Neuronal stem cell (in vitro differentiated cells): ENCODE results near the gene ZSWIM4.
"Not testable (repeated sequence)": the region's sequence is repeated elsewhere in the genome, so short reads cannot be mapped to it uniquely, and the experiment has no call there.

Source experiments
- DNase-seq: peaks from one replicate; pipeline ENCODE4 v3.0.0-alpha.2; 2013; ENCODE audit warnings: low spot score
- H2AFZ ChIP-seq: one replicate; pipeline ENCODE4 v1.6.1; 2013; ENCODE audit warnings: mild to moderate bottlenecking, low read length, inconsistent platforms
- H2AK5ac ChIP-seq: 2 replicates; pipeline ENCODE4 v1.6.1; 2013; ENCODE audit warnings: low read depth, mild to moderate bottlenecking, inconsistent platforms, low read length, moderate library complexity, mixed read lengths
- H2BK120ac ChIP-seq: 2 replicates; pipeline ENCODE4 v1.6.1; 2013; ENCODE audit warnings: low read depth, mild to moderate bottlenecking, inconsistent platforms, low read length, moderate library complexity, mixed read lengths
- H2BK12ac ChIP-seq: one replicate; pipeline ENCODE4 v1.6.1; 2013; ENCODE audit warnings: low read length, inconsistent platforms
- H2BK15ac ChIP-seq: 2 replicates; pipeline ENCODE4 v1.6.1; 2013; ENCODE audit warnings: mild to moderate bottlenecking, low read length, inconsistent platforms, mixed read lengths
- H2BK5ac ChIP-seq: one replicate; pipeline ENCODE4 v1.6.1; 2013; ENCODE audit warnings: inconsistent platforms, mild to moderate bottlenecking, low read length, moderate library complexity
- H3K14ac ChIP-seq: one replicate; pipeline ENCODE4 v1.6.1; 2013; ENCODE audit warnings: low read length, inconsistent platforms
- H3K18ac ChIP-seq: 2 replicates; pipeline ENCODE4 v1.6.1; 2013; ENCODE audit warnings: low read length, inconsistent platforms
- H3K23ac ChIP-seq: 2 replicates; pipeline ENCODE4 v1.6.1; 2013; ENCODE audit warnings: low read depth, mild to moderate bottlenecking, mixed read lengths, low read length, inconsistent platforms; ENCODE audit not compliant: poor library complexity
- H3K27ac ChIP-seq: replicated peaks from 3 replicates; pipeline ENCODE4 v1.5.1; 2013; ENCODE audit warnings: low read length, inconsistent platforms
- H3K27me3 ChIP-seq, 3 experiments: 2 replicates each; pipeline ENCODE4 v1.6.1; 2013; ENCODE audit warnings: low read length in 3 of 3, mild to moderate bottlenecking in 2 of 3, inconsistent platforms in 1 of 3, low read depth in 1 of 3, mixed read lengths in 1 of 3, moderate library complexity in 1 of 3; ENCODE audit not compliant: control insufficient read depth in 3 of 3, insufficient read depth in 3 of 3
- H3K36me3 ChIP-seq, 2 donors: replicated peaks in 1 of 2; 2 replicates each; pipeline ENCODE4 v1.6.1; 2013; ENCODE audit warnings: low read length in 2 of 2; ENCODE audit not compliant: control insufficient read depth in 2 of 2, insufficient read depth in 2 of 2
- H3K4ac ChIP-seq: 2 replicates; pipeline ENCODE4 v1.6.1; 2013; ENCODE audit warnings: inconsistent platforms, mild to moderate bottlenecking, low read length, moderate library complexity
- H3K4me1 ChIP-seq, 2 donors: 1 replicate in 1 of 2; 2 replicates in 1 of 2; pipeline ENCODE4 v1.6.1; 2013; ENCODE audit warnings: low read length in 2 of 2, low read depth in 1 of 2; ENCODE audit not compliant: control insufficient read depth in 2 of 2, insufficient read depth in 1 of 2
- H3K4me2 ChIP-seq: one replicate; pipeline ENCODE4 v1.6.1; 2013; ENCODE audit warnings: mild to moderate bottlenecking, low read length, inconsistent platforms; ENCODE audit not compliant: insufficient read depth, poor library complexity, severe bottlenecking
- H3K4me3 ChIP-seq, 2 donors: 2 replicates each; pipeline ENCODE4 v1.5.1; 2013; ENCODE audit warnings: low read length in 2 of 2, mild to moderate bottlenecking in 2 of 2, inconsistent platforms in 1 of 2, moderate library complexity in 1 of 2
- H3K79me1 ChIP-seq: one replicate; pipeline ENCODE4 v1.6.1; 2013; ENCODE audit warnings: low read depth, mild to moderate bottlenecking, inconsistent platforms, low read length, moderate library complexity
- H3K9ac ChIP-seq: one replicate; pipeline ENCODE4 v1.6.1; 2013; ENCODE audit warnings: mild to moderate bottlenecking, low read depth, low read length, inconsistent platforms; ENCODE audit not compliant: poor library complexity
- H3K9me3 ChIP-seq, 2 donors: replicated peaks in 1 of 2; 2 replicates each; pipeline versions ENCODE3 to v1.6.1; 2013; ENCODE audit warnings: low read length in 2 of 2, mild to moderate bottlenecking in 2 of 2, inconsistent platforms in 1 of 2, low read depth in 1 of 2, mixed read lengths in 1 of 2, moderate library complexity in 1 of 2; ENCODE audit not compliant: control insufficient read depth in 2 of 2, insufficient read depth in 1 of 2
- H4K8ac ChIP-seq: one replicate; pipeline ENCODE4 v1.6.1; 2013; ENCODE audit warnings: low read depth, mild to moderate bottlenecking, inconsistent platforms, low read length, moderate library complexity
- H4K91ac ChIP-seq: one replicate; pipeline ENCODE4 v1.6.1; 2013; ENCODE audit warnings: low read length, low read depth, mild to moderate bottlenecking, inconsistent platforms; ENCODE audit not compliant: poor library complexity
- WGBS, 2 donors: extraction: QIAGEN DNeasy Blood & Tissue Kit; methylation state at CpG; one replicate each; pipeline ENCODE4 v1.1.7; 2013; ENCODE audit warnings: missing lambda C conversion rate in 2 of 2, mixed read lengths in 1 of 2; ENCODE audit not compliant: insufficient read length in 2 of 2, insufficient replicate concordance in 1 of 2; ENCODE audit errors: extremely low coverage in 2 of 2; 5-methylcytosine and 5-hydroxymethylcytosine counted together

ZSWIM4 gene

GRCh38 chr19:13851734-13852114, 56.5 kb downstream of the ZSWIM4 start:
- not testable (repeated sequence) for H3K27me3 ChIP-seq, H3K36me3 ChIP-seq, H3K9ac ChIP-seq, H4K8ac ChIP-seq, H3K9me3 ChIP-seq, H3K4me2 ChIP-seq, H2BK5ac ChIP-seq, H3K27ac ChIP-seq, H3K4me3 ChIP-seq, DNase-seq, H3K79me1 ChIP-seq, H3K14ac ChIP-seq
- Histone ChIP-seq H3K4ac (peak overlapping the region; percentile 26), H2BK12ac (peak overlapping the region; percentile 77), H3K4me1 (peaks cover 17 to 23% of the 10 kb centered on the region in 2 donors), H3K18ac (peak overlapping the region; percentile 92), H4K91ac (peak overlapping the region; percentile 89), H2BK15ac (peak overlapping the region; percentile 98), H3K23ac (peak overlapping the region; percentile 68), H2BK120ac (peak overlapping the region; percentile 52), H2AK5ac (peak overlapping the region; percentile 36), H2AFZ (peak overlapping the region; percentile 84)
- WGBS, 2 donors: no CpG with 5 or more reads among the region's 5 CpGs

- not testable (repeated sequence) for H3K4me3 ChIP-seq, H3K23ac ChIP-seq, H4K91ac ChIP-seq, H4K8ac ChIP-seq, H3K9ac ChIP-seq, DNase-seq, H3K14ac ChIP-seq, H2AFZ ChIP-seq, H2BK5ac ChIP-seq, H3K4me2 ChIP-seq, H3K27ac ChIP-seq, H3K36me3 ChIP-seq, H2AK5ac ChIP-seq, H3K79me1 ChIP-seq, H2BK15ac ChIP-seq, H3K4ac ChIP-seq, H3K27me3 ChIP-seq, H3K18ac ChIP-seq, H2BK12ac ChIP-seq, H3K9me3 ChIP-seq, H2BK120ac ChIP-seq
- peaks cover 14 to 19% of the 10 kb centered on the region in 2 donors for H3K4me1 ChIP-seq
- no CpG with 5 or more reads among the region's 12 CpGs for WGBS, 2 donors
These were observed 57.0 kb downstream of the ZSWIM4 start for GRCh38 chr19:13852171-13852707.

- Histone ChIP-seq H2BK120ac (no peak overlapping the region), H4K8ac (no peak overlapping the region), H2AK5ac (no peak overlapping the region), H3K9ac (no peak overlapping the region), H3K4me1 (peaks cover 2 to 4% of the 10 kb centered on the region in 2 donors), H3K36me3 (no peaks in the 10 kb centered on the region), H3K4me2 (no peak overlapping the region), H4K91ac (no peak overlapping the region), H3K27me3 (no peaks in the 10 kb centered on the region), H3K18ac (no peak overlapping the region), H3K9me3 (no peaks in the 10 kb centered on the region), H3K4me3 (no peak overlapping the region), H2BK5ac (no peak overlapping the region), H2AFZ (no peak overlapping the region), H3K4ac (no peak overlapping the region), H3K14ac (no peak overlapping the region), H3K27ac (no peak overlapping the region), H2BK15ac (no peak overlapping the region), H3K79me1 (no peaks in the 10 kb centered on the region), H3K23ac (no peak overlapping the region), H2BK12ac (no peak overlapping the region)
- WGBS, 2 donors: no CpG with 5 or more reads among the region's 2 CpGs
- DNase-seq: no peak
These were observed 61.3 kb downstream of the ZSWIM4 start for GRCh38 chr19:13856497-13856896.

GRCh38 chr19:13859361-13859880, 64.2 kb downstream of the ZSWIM4 start:
- no peak overlapping the region for H4K91ac ChIP-seq
- H3K4me2 ChIP-seq: no peak overlapping the region
- peaks cover 0 to 16% (median 9%) of the 10 kb centered on the region in 3 experiments for H3K27me3 ChIP-seq
- no peaks in the 10 kb centered on the region for H3K36me3 ChIP-seq
- no peak overlapping the region for H2AK5ac ChIP-seq
- no peak overlapping the region for H2BK120ac ChIP-seq
- no peaks in the 10 kb centered on the region for H3K9me3 ChIP-seq
- H3K27ac ChIP-seq: no peak overlapping the region
- H3K4me3 ChIP-seq: no peak overlapping the region
- H2BK5ac ChIP-seq: no peak overlapping the region
- no peak overlapping the region for H2BK15ac ChIP-seq
- peaks cover 8 to 10% of the 10 kb centered on the region in 2 donors for H3K4me1 ChIP-seq
- WGBS, 2 donors: no CpG with 5 or more reads among the region's 3 CpGs
- H2AFZ ChIP-seq: no peak overlapping the region
- no peak overlapping the region for H3K14ac ChIP-seq
- no peak overlapping the region for H3K9ac ChIP-seq
- H2BK12ac ChIP-seq: no peak overlapping the region
- no peak overlapping the region for H3K23ac ChIP-seq
- no peak overlapping the region for H3K18ac ChIP-seq
- H3K79me1 ChIP-seq: no peaks in the 10 kb centered on the region
- no peak overlapping the region for H3K4ac ChIP-seq
- H4K8ac ChIP-seq: no peak overlapping the region
- DNase-seq: no peak
